IMR-90 (cell line): ENCODE data around the gene AXL. TPM values are rescaled to one million over a fixed set of nuclear protein-coding genes. Genes with fewer than 3 reads are reported as not detected.

Experiments used
- ATAC-seq: fragments of 200-7000 bp; cut with Tn5 transposase; 2 replicates; pipeline ENCODE4 v1.9.1; 2020; ENCODE audit warnings: low read depth, mild to moderate bottlenecking, moderate library complexity
- BruUV-seq: library from RNA; stranded (reverse); fragments of 400-500 nt; replicated peaks from 2 replicates; lab custom pipeline; 2021; lab: Mats Ljungman, UMichigan
- CTCF ChIA-PET: fragments of 300-600 bp; formaldehyde crosslinking; extraction: SDS; loops from one replicate; lab custom pipeline; 2021; ENCODE audit warnings: antibody characterized with exemption; lab: Yijun Ruan, JAX
- POLR2A ChIA-PET: fragments of 300-600 bp; sonication (Branson Sonifier 250); formaldehyde crosslinking; loops from one replicate; lab custom pipeline; 2022; ENCODE audit warnings: antibody characterized with exemption; ENCODE audit not compliant: unreplicated experiment; lab: Charles Lee
- DNase-seq: peaks from one replicate; pipeline ENCODE4 v3.0.0; 2013
- H2AFZ ChIP-seq: replicated peaks from 2 replicates; pipeline ENCODE3; 2013; ENCODE audit warnings: low read length, mild to moderate bottlenecking; ENCODE audit not compliant: poor library complexity
- H2AK5ac ChIP-seq: 2 replicates; pipeline ENCODE4 v1.6.1; 2013; ENCODE audit warnings: low read depth, low read length, inconsistent platforms
- H2AK9ac ChIP-seq: replicated peaks from 2 replicates; pipeline ENCODE3; 2013; ENCODE audit warnings: mild to moderate bottlenecking, low read depth, low read length, moderate library complexity; ENCODE audit not compliant: poor library complexity
- H2BK120ac ChIP-seq: 2 replicates; pipeline ENCODE4 v1.6.1; 2013; ENCODE audit warnings: low read depth, low read length, inconsistent platforms
- H2BK15ac ChIP-seq: 3 replicates; pipeline ENCODE4 v1.6.1; 2013; ENCODE audit warnings: low read depth, low read length, inconsistent platforms
- H2BK20ac ChIP-seq: 2 replicates; pipeline ENCODE4 v1.6.1; 2013; ENCODE audit warnings: low read depth, mild to moderate bottlenecking, inconsistent platforms, low read length, moderate library complexity
- H2BK5ac ChIP-seq: 2 replicates; pipeline ENCODE4 v1.6.1; 2013; ENCODE audit warnings: mild to moderate bottlenecking, low read depth, low read length, inconsistent platforms; ENCODE audit not compliant: poor library complexity, severe bottlenecking
- H3K14ac ChIP-seq: replicated peaks from 2 replicates; pipeline ENCODE4 v1.6.1; 2013; ENCODE audit warnings: low read depth, low read length, inconsistent platforms
- H3K18ac ChIP-seq: 2 replicates; pipeline ENCODE4 v1.6.1; 2013; ENCODE audit warnings: low read depth, low read length, control low read depth
- H3K23ac ChIP-seq: 2 replicates; pipeline ENCODE4 v1.6.1; 2013; ENCODE audit warnings: low read depth, low read length, inconsistent platforms
- H3K27ac ChIP-seq: 2 replicates; pipeline ENCODE4 v1.5.1; 2013; ENCODE audit warnings: mild to moderate bottlenecking, control low read depth, low read length; ENCODE audit not compliant: insufficient read depth
- H3K27me3 ChIP-seq: 2 replicates; pipeline ENCODE4 v1.6.1; 2013; ENCODE audit warnings: low read length; ENCODE audit not compliant: control insufficient read depth, insufficient read depth
- H3K36me3 ChIP-seq: 2 replicates; pipeline ENCODE4 v1.6.1; 2013; ENCODE audit warnings: low read length, mixed read lengths; ENCODE audit not compliant: control insufficient read depth, insufficient read depth
- H3K4ac ChIP-seq: 2 replicates; pipeline ENCODE4 v1.6.1; 2013; ENCODE audit warnings: low read depth, low read length, inconsistent platforms
- H3K4me1 ChIP-seq: 2 replicates; pipeline ENCODE4 v1.6.1; 2013; ENCODE audit warnings: low read length, mixed read lengths; ENCODE audit not compliant: control insufficient read depth, insufficient read depth
- H3K4me2 ChIP-seq: 2 replicates; pipeline ENCODE4 v1.6.1; 2013; ENCODE audit warnings: low read depth, mild to moderate bottlenecking, control low read depth, low read length, moderate library complexity
- H3K4me3 ChIP-seq: 2 replicates; pipeline ENCODE4 v1.5.1; 2013; ENCODE audit warnings: low read depth, mild to moderate bottlenecking, control low read depth, low read length, moderate library complexity; ENCODE audit not compliant: insufficient read depth
- H3K56ac ChIP-seq: 2 replicates; pipeline ENCODE4 v1.6.1; 2013; ENCODE audit warnings: low read length, inconsistent platforms; ENCODE audit not compliant: insufficient read depth; ENCODE audit errors: extremely low read depth
- H3K79me1 ChIP-seq, 2 experiments: 2 replicates each; pipeline ENCODE4 v1.6.1; 2013; ENCODE audit warnings: low read length in 2 of 2, inconsistent platforms in 1 of 2, low read depth in 1 of 2
- H3K9ac ChIP-seq: 2 replicates; pipeline ENCODE4 v1.6.1; 2013; ENCODE audit warnings: low read depth, low read length, control low read depth
- H3K9me1 ChIP-seq: 2 replicates; pipeline ENCODE4 v1.6.1; 2013; ENCODE audit warnings: low read length, inconsistent platforms; ENCODE audit not compliant: insufficient read depth
- H3K9me3 ChIP-seq: 2 replicates; pipeline ENCODE4 v1.6.1; 2013; ENCODE audit warnings: low read length; ENCODE audit not compliant: control insufficient read depth, insufficient read depth
- H4K20me1 ChIP-seq: 2 replicates; pipeline ENCODE4 v1.6.1; 2013; ENCODE audit warnings: low read length, inconsistent platforms; ENCODE audit not compliant: insufficient read depth
- H4K5ac ChIP-seq: 2 replicates; pipeline ENCODE4 v1.6.1; 2013; ENCODE audit warnings: mild to moderate bottlenecking, low read depth, low read length, control low read depth
- H4K8ac ChIP-seq, 2 experiments: 2 replicates each; pipeline ENCODE4 v1.6.1; 2013; ENCODE audit warnings: low read depth in 2 of 2, low read length in 2 of 2, control low read depth in 1 of 2, inconsistent platforms in 1 of 2
- H4K91ac ChIP-seq: 2 replicates; pipeline ENCODE4 v1.6.1; 2013; ENCODE audit warnings: low read depth, low read length, inconsistent platforms; ENCODE audit not compliant: insufficient read depth
- FOS ChIP-seq: fragments of 150-350 bp; IDR thresholded peaks from 2 replicates; pipeline ENCODE4 v1.6.1; 2016; ENCODE audit warnings: low read depth, low read length
- MAZ ChIP-seq: IDR thresholded peaks from 2 replicates; pipeline ENCODE4 v1.6.1; 2012; ENCODE audit warnings: low read depth, mild to moderate bottlenecking, low read length, improper control_type of control experiment, moderate library complexity, borderline replicate concordance
- NFE2L2 ChIP-seq: fragments of 150-350 bp; IDR thresholded peaks from 2 replicates; pipeline ENCODE4 v1.6.1; 2016; ENCODE audit warnings: low read depth, mild to moderate bottlenecking, low read length
- POLR2A ChIP-seq: IDR thresholded peaks from 2 replicates; pipeline ENCODE4 v1.6.1; 2012; ENCODE audit warnings: mild to moderate bottlenecking, low read depth, low read length
- RFX5 ChIP-seq: IDR thresholded peaks from 2 replicates; pipeline ENCODE4 v1.8.0; 2012; ENCODE audit warnings: low read depth, mild to moderate bottlenecking, low read length, moderate library complexity
- WGBS, 2 experiments: methylation state at CpG; one replicate each; pipeline versions ENCODE4 v1.1.5 to v1.1.7; 2013; ENCODE audit warnings: missing lambda C conversion rate in 2 of 2; ENCODE audit not compliant: insufficient read length in 1 of 2; ENCODE audit errors: extremely low coverage in 2 of 2; 5-methylcytosine and 5-hydroxymethylcytosine counted together
- dilution Hi-C: fragments of 300-500 bp; cut with HindIII; formaldehyde crosslinking; loops from one replicate; pipeline ENCODE4 v1.14.3; 2018; ENCODE audit warnings: low sequenced_read_pairs; ENCODE audit not compliant: unreplicated experiment
- in situ Hi-C: fragments of 300-500 bp; cut with MboI; formaldehyde crosslinking; loops from 3 replicates; pipeline ENCODE4 v1.14.3; 2019; ENCODE audit warnings: low sequenced_read_pairs, inconsistent platforms, mixed read lengths
- intact Hi-C: fragments of 100-400 bp; cut with micrococcal nuclease; formaldehyde crosslinking; loops from 2 replicates; pipeline ENCODE4 v1.10.0; 2022
- polyA plus RNA-seq, 3 experiments: library from polyadenylated mRNA; depleted of rRNA; stranded (reverse); fragments of >200 nt; gene quantifications; 2 replicates each; pipeline ENCODE4 v1.2.3, GENCODE V29; 2012; ENCODE audit warnings: low replicate concordance in 1 of 3
- total RNA-seq: library from RNA; depleted of rRNA; stranded (reverse); fragments of >200 nt; gene quantifications from 2 replicates; pipeline ENCODE4 v1.2.3, GENCODE V29; 2012
- TF ChIP-seq, protein P1 (sequence below): fragments of 150-350 bp; IDR thresholded peaks from 2 replicates; pipeline ENCODE4 v1.6.1; 2017; ENCODE audit warnings: mild to moderate bottlenecking, antibody characterized with exemption, low read length, low read depth

AXL gene
- total and polyA plus RNA-seq, 2 of the 4 experiments (the other 2 are of a cell fraction) = 212 to 466 TPM

DNA sequence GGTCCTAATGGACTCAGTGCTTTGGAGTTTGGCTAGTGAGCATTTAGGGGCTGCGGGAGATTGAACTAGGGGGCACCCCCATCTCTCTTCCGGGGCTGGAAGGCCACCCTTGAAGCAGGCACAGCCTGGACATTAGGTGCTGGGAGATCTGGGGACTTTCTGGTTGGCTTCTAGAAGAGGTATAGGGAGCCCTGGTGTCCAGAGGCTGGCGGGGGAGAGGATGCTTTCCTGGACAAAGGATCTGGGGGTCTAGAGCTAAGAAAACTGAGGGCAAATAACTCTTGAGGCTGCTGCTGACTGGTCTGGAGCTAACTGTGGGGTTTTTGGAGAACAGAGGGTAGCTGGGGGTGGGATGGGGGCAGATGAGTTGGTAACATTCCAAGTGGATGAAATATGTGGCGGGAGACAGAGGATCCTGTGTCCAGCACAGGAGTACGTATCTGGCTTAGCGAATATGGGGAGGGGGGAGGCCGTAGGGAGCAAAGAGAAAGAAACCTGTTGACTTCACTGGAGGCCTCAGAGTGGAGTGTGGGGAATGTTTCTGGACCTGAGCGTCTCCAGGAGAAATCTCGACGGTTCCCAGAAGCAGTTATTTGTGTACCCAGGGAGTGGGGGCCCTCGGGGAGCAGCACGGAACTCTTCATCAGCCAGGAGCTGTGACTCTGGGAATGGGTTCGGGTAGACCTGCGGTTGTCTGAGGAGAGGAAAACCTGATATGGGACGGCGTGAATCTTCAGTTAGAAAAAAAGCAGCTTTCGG lies 46.6 kb downstream of the AXL start:
- H3K23ac ChIP-seq = peak overlapping the region; percentile 71
- 4% methylated on average over 9 of the region's 17 CpGs; no CpG with 5 or more reads in 1 of the 2 experiments for WGBS, 2 experiments
- in situ Hi-C loops (loop anchor here (25.0 kb wide), 1 partner anchor 603 kb away; no protein-coding TSS in a partner anchor), intact Hi-C loops (loop anchor here (2.0 kb wide), 1 partner anchor 43 kb away; no protein-coding TSS in a partner anchor), dilution Hi-C loops (no loop called here)
- peak overlapping the region; percentile 68 for H3K14ac ChIP-seq
- peak overlapping the region; percentile 89 for H2BK5ac ChIP-seq
- peaks cover 34% of the 10 kb centered on the region for H4K20me1 ChIP-seq
- H3K79me1 ChIP-seq = peaks cover 17 to 40% of the 10 kb centered on the region in 2 experiments; a peak in 3 of 4 replicates
- peak overlapping the region; percentile 91 for H3K4ac ChIP-seq
- H3K36me3 ChIP-seq = peaks cover 24% of the 10 kb centered on the region
- peak overlapping the region; percentile 95 for H4K91ac ChIP-seq
- peak overlapping the region; percentile 78 for H3K56ac ChIP-seq
- BruUV-seq = no TSS peak
- peak overlapping the region; percentile 93 for H3K9ac ChIP-seq
- peaks cover 8% of the 10 kb centered on the region; the same call in 1 of the 2 replicates for H3K9me1 ChIP-seq
- no peak overlapping the region for H2BK20ac ChIP-seq
- peak overlapping the region; percentile 82 for H3K4me3 ChIP-seq
- TF ChIP-seq NFE2L2 = no peak
- peak; percentile 28; the same call in 1 of the 2 replicates for TF ChIP-seq MAZ
- TF ChIP-seq POLR2A = peak; percentile 21; the same call in 1 of the 2 replicates
- TF ChIP-seq FOS = no peak
- TF ChIP-seq, protein P1, sequence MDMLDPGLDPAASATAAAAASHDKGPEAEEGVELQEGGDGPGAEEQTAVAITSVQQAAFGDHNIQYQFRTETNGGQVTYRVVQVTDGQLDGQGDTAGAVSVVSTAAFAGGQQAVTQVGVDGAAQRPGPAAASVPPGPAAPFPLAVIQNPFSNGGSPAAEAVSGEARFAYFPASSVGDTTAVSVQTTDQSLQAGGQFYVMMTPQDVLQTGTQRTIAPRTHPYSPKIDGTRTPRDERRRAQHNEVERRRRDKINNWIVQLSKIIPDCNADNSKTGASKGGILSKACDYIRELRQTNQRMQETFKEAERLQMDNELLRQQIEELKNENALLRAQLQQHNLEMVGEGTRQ = no peak
- TF ChIP-seq RFX5 = no peak
- ATAC-seq (no peak), DNase-seq (peak; percentile 37)
- ChIA-PET POLR2A (interaction anchor here (0.6 kb wide), 1 partner anchor 42 kb away, joined by 3 read pairs; no protein-coding TSS in a partner anchor), CTCF (no interaction called here)
- H4K5ac ChIP-seq = peak overlapping the region; percentile 88
- H3K4me2 ChIP-seq = peak overlapping the region; percentile 95
- H2AK5ac ChIP-seq = peak overlapping the region; percentile 89
- H2BK120ac ChIP-seq = peak overlapping the region; percentile 21
- peak overlapping the region; percentile 34; the same call in 1 of the 3 replicates for H2BK15ac ChIP-seq
- H2AFZ ChIP-seq = peak overlapping the region; percentile 91
- no peaks in the 10 kb centered on the region for H3K27me3 ChIP-seq
- peaks cover 9% of the 10 kb centered on the region for H3K4me1 ChIP-seq
- peak overlapping the region; percentile 46 to 95; a peak in 3 of 4 replicates for H4K8ac ChIP-seq
- H3K9me3 ChIP-seq = no peaks in the 10 kb centered on the region
- H3K18ac ChIP-seq = peak overlapping the region; percentile 58
- H3K27ac ChIP-seq = peak overlapping the region; percentile 93
- H2AK9ac ChIP-seq = peak overlapping the region; percentile 100
